ENCODE measurements around the gene OCA2. TPM values are rescaled to one million over a fixed set of nuclear protein-coding genes. Genes with fewer than 3 reads are reported as not detected.

OCA2 gene
- total and polyA plus RNA-seq, 11 donors, result 0.04 to 0.10 (median 0.07) TPM; not detected in 8

DNA sequence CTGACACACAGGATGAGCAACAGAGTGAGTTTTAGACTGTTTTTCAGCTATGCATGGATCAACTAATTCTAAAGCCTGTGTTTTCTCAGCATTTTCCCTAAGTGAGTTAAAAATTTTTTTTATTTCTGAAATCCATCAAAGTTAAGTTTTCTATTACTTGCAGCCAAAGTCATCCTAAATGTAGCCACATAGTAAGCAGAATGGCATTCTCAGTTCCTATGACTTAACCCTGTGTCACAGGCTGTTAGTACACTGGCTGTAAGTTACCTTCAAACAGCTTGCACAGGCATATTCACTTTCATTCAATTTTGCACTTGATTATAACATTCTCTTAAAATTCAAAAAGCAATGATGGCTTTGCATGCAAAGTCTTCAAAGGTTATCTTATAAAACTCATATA, 368.2 kb downstream of the OCA2 start:
- no peak for ATAC-seq
- H3K27me3 ChIP-seq, result no peaks in the 10 kb centered on the region
- H3K27ac ChIP-seq, result no peak overlapping the region
- no peaks in the 10 kb centered on the region for H3K4me1 ChIP-seq
- intact Hi-C loops (cut with DNase I), result no loop called here
- no peak overlapping the region for H3K4me3 ChIP-seq
- DNase-seq, result no peak
- TF ChIP-seq, protein P1, sequence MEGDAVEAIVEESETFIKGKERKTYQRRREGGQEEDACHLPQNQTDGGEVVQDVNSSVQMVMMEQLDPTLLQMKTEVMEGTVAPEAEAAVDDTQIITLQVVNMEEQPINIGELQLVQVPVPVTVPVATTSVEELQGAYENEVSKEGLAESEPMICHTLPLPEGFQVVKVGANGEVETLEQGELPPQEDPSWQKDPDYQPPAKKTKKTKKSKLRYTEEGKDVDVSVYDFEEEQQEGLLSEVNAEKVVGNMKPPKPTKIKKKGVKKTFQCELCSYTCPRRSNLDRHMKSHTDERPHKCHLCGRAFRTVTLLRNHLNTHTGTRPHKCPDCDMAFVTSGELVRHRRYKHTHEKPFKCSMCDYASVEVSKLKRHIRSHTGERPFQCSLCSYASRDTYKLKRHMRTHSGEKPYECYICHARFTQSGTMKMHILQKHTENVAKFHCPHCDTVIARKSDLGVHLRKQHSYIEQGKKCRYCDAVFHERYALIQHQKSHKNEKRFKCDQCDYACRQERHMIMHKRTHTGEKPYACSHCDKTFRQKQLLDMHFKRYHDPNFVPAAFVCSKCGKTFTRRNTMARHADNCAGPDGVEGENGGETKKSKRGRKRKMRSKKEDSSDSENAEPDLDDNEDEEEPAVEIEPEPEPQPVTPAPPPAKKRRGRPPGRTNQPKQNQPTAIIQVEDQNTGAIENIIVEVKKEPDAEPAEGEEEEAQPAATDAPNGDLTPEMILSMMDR (IDR thresholded peaks at IDR 0.05), result no peak
- TF ChIP-seq POLR2A (IDR thresholded peaks at IDR 0.05), result no peak
- H3K36me3 ChIP-seq, result no peaks in the 10 kb centered on the region
- peaks cover 0 to 28% (median 15%) of the 10 kb centered on the region in 12 donors for H3K9me3 ChIP-seq

DNA sequence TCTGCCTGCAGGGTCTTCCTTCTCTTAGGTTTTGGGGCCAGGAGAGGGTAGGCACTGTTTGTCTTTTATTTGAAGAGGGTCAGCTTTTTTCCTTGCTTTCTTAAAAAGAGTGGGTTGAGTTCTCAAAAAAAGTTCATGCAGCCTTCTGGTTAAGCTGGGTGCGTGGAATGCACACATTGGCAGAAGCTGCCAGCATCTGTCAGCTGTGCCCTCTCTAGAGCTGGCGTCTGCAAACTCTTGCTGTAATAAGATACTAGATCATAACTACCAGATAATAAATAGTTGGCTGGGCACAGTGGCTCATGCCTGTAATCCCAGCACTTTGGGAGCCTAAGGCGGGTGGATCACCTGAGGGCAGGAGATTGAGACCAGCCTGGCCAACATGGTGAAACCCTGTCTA, 373.4 kb downstream of the OCA2 start:
- DNase-seq, result no peak
- no peak for ATAC-seq
- intact Hi-C loops (cut with DNase I), result no loop called here
- Histone ChIP-seq H3K9me3 (no peaks in the 10 kb centered on the region), H3K4me3 (no peak overlapping the region), H3K4me1 (no peaks in the 10 kb centered on the region), H3K36me3 (no peaks in the 10 kb centered on the region), H3K27me3 (no peaks in the 10 kb centered on the region), H3K27ac (no peak overlapping the region)
- WGBS, 4 donors, result 68 to 83% (median 74%) methylated on average over 3 of the region's 3 CpGs
- TF ChIP-seq, protein P1 (IDR thresholded peaks at IDR 0.05), result no peak

DNA sequence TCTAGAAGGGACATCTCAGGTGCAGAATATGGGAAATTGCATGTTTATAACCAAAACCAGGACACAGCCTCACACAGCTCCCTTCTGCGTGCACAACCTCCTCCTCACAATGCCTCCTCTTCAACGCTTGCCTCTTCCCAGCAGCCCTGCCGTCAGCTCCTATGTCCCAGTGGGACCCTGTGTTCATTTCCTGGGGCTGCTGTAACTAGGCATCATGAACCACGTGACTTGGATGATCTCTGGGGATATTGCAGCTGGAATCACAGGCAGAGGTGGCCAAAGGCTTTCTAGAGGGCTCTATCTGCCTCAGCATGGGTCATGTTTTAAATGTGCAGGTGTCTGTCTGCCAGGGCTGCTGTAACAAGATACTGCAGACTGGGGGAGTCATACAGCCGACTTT, 375.3 kb downstream of the OCA2 start:
- DNase-seq, result no peak

DNA sequence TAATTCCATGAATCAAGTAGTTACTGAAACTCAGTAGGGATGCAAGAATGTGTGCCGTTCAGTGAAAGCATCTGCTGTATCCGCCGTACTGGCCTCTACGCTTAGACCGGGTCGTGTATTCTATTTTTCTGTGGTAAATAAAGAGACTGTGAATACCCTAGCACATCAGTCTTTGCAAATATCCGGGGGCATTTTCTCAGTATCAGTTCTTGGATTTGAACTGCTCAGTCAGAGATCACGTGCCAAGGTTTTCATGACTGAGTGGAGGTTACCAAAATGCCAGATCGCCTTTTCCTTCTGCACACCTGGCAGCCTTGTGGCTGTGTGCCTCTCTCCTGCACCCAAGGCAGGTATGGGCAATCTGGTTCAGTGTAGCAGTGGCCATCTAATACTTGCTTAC, 377.0 kb downstream of the OCA2 start:
- 81 to 89% (median 85%) methylated on average over 9 of the region's 9 CpGs for WGBS, 4 donors
- TF ChIP-seq, protein P1 (IDR thresholded peaks at IDR 0.05), result no peak
- no peak for TF ChIP-seq POLR2A (IDR thresholded peaks at IDR 0.05)
- no peak for DNase-seq
- Histone ChIP-seq H3K36me3 (no peaks in the 10 kb centered on the region), H3K4me1 (no peaks in the 10 kb centered on the region), H3K4me3 (no peak overlapping the region), H3K27me3 (peaks cover 0 to 4% (median 0%) of the 10 kb centered on the region in 9 donors), H3K9me3 (peaks cover 0 to 11% (median 1%) of the 10 kb centered on the region in 12 donors), H3K27ac (no peak overlapping the region)
- intact Hi-C loops (cut with DNase I), result no loop called here
- ATAC-seq, result no peak

More for the DNA sequence above, 375.3 kb downstream of the OCA2 start:
- Histone ChIP-seq H3K4me1 (no peaks in the 10 kb centered on the region), H3K36me3 (no peaks in the 10 kb centered on the region), H3K27me3 (peaks cover 0 to under 1% (median 0%) of the 10 kb centered on the region in 9 donors), H3K27ac (no peak overlapping the region), H3K4me3 (no peak overlapping the region), H3K9me3 (no peaks in the 10 kb centered on the region)
- 50 to 61% (median 54%) methylated on average over 5 of the region's 5 CpGs for WGBS, 4 donors
- intact Hi-C loops (cut with DNase I), result no loop called here
- ATAC-seq, result no peak
- no peak for TF ChIP-seq POLR2A (IDR thresholded peaks at IDR 0.05)
- TF ChIP-seq, protein P1 (IDR thresholded peaks at IDR 0.05), result no peak

All from heart left ventricle (tissue), 16 donors.